Stomach (tissue), 4 donors: ENCODE results near the gene ELF1.
"Not testable (repeated sequence)": the region's sequence is repeated elsewhere in the genome, so short reads cannot be mapped to it uniquely, and the experiment has no call there.

ENCODE experiments used
- EP300 ChIP-seq: sonication (generic); formaldehyde crosslinking; IDR thresholded peaks from one replicate; pipeline ENCODE4 v1.6.1; 2017; ENCODE audit warnings: antibody characterized with exemption
- POLR2A ChIP-seq, 4 donors: fragments of 450-650 bp; IDR thresholded peaks; one replicate each; pipeline ENCODE4 v1.6.1; 2016; ENCODE audit warnings: antibody characterized with exemption in 4 of 4, control low read depth in 2 of 4, mild to moderate bottlenecking in 1 of 4, moderate library complexity in 1 of 4
- TF ChIP-seq, protein P1 (sequence below), 7 experiments: fragments of 450-650 bp in 4 of 7; fragments of 200-600 bp in 3 of 7; sonication (generic) in 3 of 7; IDR thresholded peaks; one replicate each; pipeline ENCODE4 v1.5.1; 2016 to 2019; ENCODE audit warnings: antibody characterized with exemption in 7 of 7, control low read depth in 2 of 7, mild to moderate bottlenecking in 1 of 7

DNA sequence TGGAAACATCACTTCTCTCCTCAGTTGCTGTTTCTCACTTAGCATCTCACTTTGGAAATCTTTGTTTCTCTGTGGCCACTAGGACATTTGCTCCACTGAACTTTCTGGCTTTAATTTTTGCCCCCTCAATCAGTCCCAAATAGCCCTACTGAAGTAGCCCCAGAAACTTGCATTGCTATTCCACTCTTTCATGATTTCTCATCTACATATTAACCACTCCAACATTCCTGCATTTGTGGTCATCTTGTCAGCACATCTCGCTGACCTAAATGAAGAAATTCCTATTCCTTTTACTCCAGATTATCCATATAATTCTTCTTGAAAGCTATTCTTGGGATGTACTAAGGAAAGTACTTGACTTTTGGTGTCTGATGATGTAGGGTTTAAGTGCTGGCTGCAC lies 134.9 kb downstream of the ELF1 start:
- not testable (repeated sequence) for TF ChIP-seq EP300; POLR2A (IDR thresholded peaks at IDR 0.05)
- TF ChIP-seq, protein P1, sequence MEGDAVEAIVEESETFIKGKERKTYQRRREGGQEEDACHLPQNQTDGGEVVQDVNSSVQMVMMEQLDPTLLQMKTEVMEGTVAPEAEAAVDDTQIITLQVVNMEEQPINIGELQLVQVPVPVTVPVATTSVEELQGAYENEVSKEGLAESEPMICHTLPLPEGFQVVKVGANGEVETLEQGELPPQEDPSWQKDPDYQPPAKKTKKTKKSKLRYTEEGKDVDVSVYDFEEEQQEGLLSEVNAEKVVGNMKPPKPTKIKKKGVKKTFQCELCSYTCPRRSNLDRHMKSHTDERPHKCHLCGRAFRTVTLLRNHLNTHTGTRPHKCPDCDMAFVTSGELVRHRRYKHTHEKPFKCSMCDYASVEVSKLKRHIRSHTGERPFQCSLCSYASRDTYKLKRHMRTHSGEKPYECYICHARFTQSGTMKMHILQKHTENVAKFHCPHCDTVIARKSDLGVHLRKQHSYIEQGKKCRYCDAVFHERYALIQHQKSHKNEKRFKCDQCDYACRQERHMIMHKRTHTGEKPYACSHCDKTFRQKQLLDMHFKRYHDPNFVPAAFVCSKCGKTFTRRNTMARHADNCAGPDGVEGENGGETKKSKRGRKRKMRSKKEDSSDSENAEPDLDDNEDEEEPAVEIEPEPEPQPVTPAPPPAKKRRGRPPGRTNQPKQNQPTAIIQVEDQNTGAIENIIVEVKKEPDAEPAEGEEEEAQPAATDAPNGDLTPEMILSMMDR (IDR thresholded peaks at IDR 0.05): not testable (repeated sequence)
